Neural cell (in vitro differentiated cells): ENCODE data around the gene ANO8. TPM values are rescaled to one million over a fixed set of nuclear protein-coding genes. Genes with fewer than 3 reads are reported as not detected.
A peak's percentile ranks its signal among the peaks of the same experiment; 100 is the strongest.

Experiments
- H2AFZ ChIP-seq: fragments of 200-600, 300-800 bp; sonication (generic), shearing (Covaris generic); 2 replicates; pipeline ENCODE4 v1.6.0; 2014; ENCODE audit warnings: low read depth, mild to moderate bottlenecking, antibody characterized with exemption, low read length, moderate library complexity
- H3F3A ChIP-seq: fragments of 200-600 bp; shearing (Covaris generic); 2 replicates; pipeline ENCODE4 v1.6.1; 2016; ENCODE audit warnings: mild to moderate bottlenecking, moderate library complexity, mixed read lengths, antibody characterized with exemption, low read length; ENCODE audit not compliant: insufficient read depth, poor library complexity, severe bottlenecking
- H3K27ac ChIP-seq: fragments of 200-600, 300-800 bp; sonication (generic), shearing (Covaris generic); 2 replicates; pipeline ENCODE4 v1.5.1; 2014; ENCODE audit warnings: mild to moderate bottlenecking, low read length, moderate library complexity
- H3K27me3 ChIP-seq: fragments of 300-800, 200-600 bp; sonication (generic), shearing (Covaris generic); 2 replicates; pipeline ENCODE4 v1.6.0; 2014; ENCODE audit warnings: mild to moderate bottlenecking, low read depth, low read length, moderate library complexity; ENCODE audit not compliant: insufficient read depth
- H3K36me3 ChIP-seq: fragments of 300-800, 200-600 bp; sonication (generic), shearing (Covaris generic); 2 replicates; pipeline ENCODE4 v1.5.1; 2014; ENCODE audit warnings: mild to moderate bottlenecking, antibody characterized with exemption, low read length, moderate library complexity; ENCODE audit not compliant: insufficient read depth
- H3K4me2 ChIP-seq: fragments of 300-800, 200-600 bp; sonication (generic), shearing (Covaris generic); 2 replicates; pipeline ENCODE4 v1.6.0; 2014; ENCODE audit warnings: mild to moderate bottlenecking, low read length
- H3K4me3 ChIP-seq: fragments of 300-800, 200-600 bp; sonication (generic), shearing (Covaris generic); 2 replicates; pipeline ENCODE4 v1.5.1; 2014; ENCODE audit warnings: mild to moderate bottlenecking, low read length, moderate library complexity
- H3K79me2 ChIP-seq: fragments of 200-600 bp; shearing (Covaris generic); replicated peaks from 2 replicates; pipeline ENCODE4 v1.6.0; 2014; ENCODE audit warnings: mild to moderate bottlenecking, low read length, moderate library complexity; ENCODE audit not compliant: insufficient read depth
- H3K9ac ChIP-seq: fragments of 300-800, 200-600 bp; sonication (generic), shearing (Covaris generic); 2 replicates; pipeline ENCODE4 v1.6.1; 2016; ENCODE audit warnings: mild to moderate bottlenecking, low read length, mixed read lengths
- H3K9me2 ChIP-seq: fragments of 200-600 bp; shearing (Covaris generic); 2 replicates; pipeline ENCODE4 v1.6.1; 2016; ENCODE audit warnings: mild to moderate bottlenecking, low read length, mixed read lengths; ENCODE audit not compliant: insufficient read depth
- H3K9me3 ChIP-seq: fragments of 200-600, 300-800 bp; sonication (generic), shearing (Covaris generic); 2 replicates; pipeline ENCODE4 v1.6.1; 2016; ENCODE audit warnings: mild to moderate bottlenecking, mixed run types, low read length, moderate library complexity, mixed read lengths
- H4K20me1 ChIP-seq: fragments of 200-600 bp; shearing (Covaris generic); 2 replicates; pipeline ENCODE4 v1.6.1; 2016; ENCODE audit warnings: mild to moderate bottlenecking, mixed run types; ENCODE audit not compliant: insufficient read depth
- EP300 ChIP-seq: fragments of 450-650 bp; conservative IDR thresholded peaks from 2 replicates; pipeline ENCODE4 v1.6.1; 2014; ENCODE audit warnings: antibody characterized with exemption, mild to moderate bottlenecking, moderate library complexity; ENCODE audit not compliant: poor library complexity, severe bottlenecking
- EZH2 ChIP-seq: fragments of 200-600, 300-800 bp; shearing (Covaris generic), sonication (generic); IDR thresholded peaks from 2 replicates; pipeline ENCODE4 v1.6.1; 2014; ENCODE audit warnings: antibody characterized with exemption, low read length, borderline replicate concordance, mild to moderate bottlenecking; ENCODE audit not compliant: insufficient read depth, poor library complexity, severe bottlenecking
- MXI1 ChIP-seq: fragments of 450-650 bp; conservative IDR thresholded peaks from 2 replicates; pipeline ENCODE4 v1.6.1; 2014; ENCODE audit warnings: antibody characterized with exemption, mild to moderate bottlenecking; ENCODE audit not compliant: poor library complexity, severe bottlenecking
- POLR2AphosphoS5 ChIP-seq: IDR thresholded peaks from 2 replicates; pipeline ENCODE4 v1.6.1; 2012
- RAD21 ChIP-seq: fragments of 450-650 bp; conservative IDR thresholded peaks from 2 replicates; pipeline ENCODE4 v1.6.1; 2014; ENCODE audit warnings: antibody characterized with exemption, mild to moderate bottlenecking, moderate library complexity
- SMC3 ChIP-seq: fragments of 450-650 bp; conservative IDR thresholded peaks from 2 replicates; pipeline ENCODE4 v1.6.1; 2014; ENCODE audit warnings: antibody characterized with exemption, mild to moderate bottlenecking, moderate library complexity; ENCODE audit not compliant: poor library complexity
- TAF1 ChIP-seq: IDR thresholded peaks from 2 replicates; pipeline ENCODE4 v1.6.1; 2012; ENCODE audit warnings: low read depth
- polyA plus RNA-seq: library from polyadenylated mRNA; depleted of rRNA; stranded (reverse); fragments of >200 nt; gene quantifications from 2 replicates; pipeline ENCODE4 v1.2.3, GENCODE V29; 2014
- TF ChIP-seq, protein P1 (sequence below): fragments of 450-650 bp; IDR thresholded peaks from 2 replicates; pipeline ENCODE4 v1.5.1; 2014; ENCODE audit warnings: antibody characterized with exemption, mild to moderate bottlenecking, moderate library complexity; ENCODE audit not compliant: poor library complexity, severe bottlenecking
- TF ChIP-seq, protein P2 (sequence below): IDR thresholded peaks from 2 replicates; pipeline ENCODE4 v1.6.1; 2012; ENCODE audit warnings: borderline replicate concordance

The ANO8 gene
- polyA plus RNA-seq, 1 donor from 2014 or later: 51.3 TPM

DNA sequence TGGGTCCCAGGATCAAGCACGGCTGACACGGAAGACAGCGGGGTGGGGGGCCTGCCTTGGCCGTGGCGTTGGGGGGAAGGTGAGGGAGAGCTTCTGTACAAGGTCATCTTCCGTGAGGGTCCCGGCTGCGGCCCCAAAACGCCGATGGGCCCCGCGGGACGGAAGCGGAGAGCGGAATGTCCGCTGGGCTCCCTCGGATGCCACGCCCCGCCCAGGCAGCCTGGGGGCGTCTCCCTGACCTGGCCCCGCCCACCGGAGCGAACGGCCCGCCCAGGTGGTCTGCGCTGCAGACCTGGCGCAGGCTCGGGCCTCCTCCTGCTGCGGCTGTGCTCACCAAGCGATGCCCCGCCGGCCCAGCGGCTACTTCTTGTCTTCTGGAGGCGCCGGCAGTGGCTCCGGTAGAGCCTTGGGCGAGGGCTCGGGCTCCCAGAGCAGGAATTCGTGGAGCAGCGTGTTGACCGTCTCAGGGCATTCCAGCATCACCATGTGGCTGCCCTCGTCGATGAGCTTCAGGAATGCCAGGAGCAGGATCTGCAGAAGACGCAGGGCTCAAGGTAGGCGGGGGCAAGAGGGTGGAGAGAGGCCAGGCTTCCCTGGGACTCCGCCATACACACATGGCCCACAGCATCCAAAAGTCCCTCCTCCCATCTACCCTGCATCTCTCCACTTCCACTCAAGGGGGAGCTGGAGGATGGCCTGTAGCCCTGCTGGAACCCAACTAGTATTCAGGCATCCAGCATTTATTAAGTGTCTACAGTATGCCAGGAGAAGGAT lies 42.2 kb downstream of the ANO8 start:
- no peaks in the 10 kb centered on the region for H3K9me2 ChIP-seq
- no peak overlapping the region for H3K9ac ChIP-seq
- H3K9me3 ChIP-seq: no peaks in the 10 kb centered on the region
- H3F3A ChIP-seq: no peaks in the 10 kb centered on the region
- H4K20me1 ChIP-seq: no peaks in the 10 kb centered on the region
- no peak overlapping the region for H3K4me2 ChIP-seq
- no peak overlapping the region for H2AFZ ChIP-seq
- no peaks in the 10 kb centered on the region for H3K27me3 ChIP-seq
- H3K27ac ChIP-seq: no peak overlapping the region
- no peaks in the 10 kb centered on the region for H3K79me2 ChIP-seq
- TF ChIP-seq EP300: no peak
- TF ChIP-seq TAF1: no peak
- TF ChIP-seq, protein P1, sequence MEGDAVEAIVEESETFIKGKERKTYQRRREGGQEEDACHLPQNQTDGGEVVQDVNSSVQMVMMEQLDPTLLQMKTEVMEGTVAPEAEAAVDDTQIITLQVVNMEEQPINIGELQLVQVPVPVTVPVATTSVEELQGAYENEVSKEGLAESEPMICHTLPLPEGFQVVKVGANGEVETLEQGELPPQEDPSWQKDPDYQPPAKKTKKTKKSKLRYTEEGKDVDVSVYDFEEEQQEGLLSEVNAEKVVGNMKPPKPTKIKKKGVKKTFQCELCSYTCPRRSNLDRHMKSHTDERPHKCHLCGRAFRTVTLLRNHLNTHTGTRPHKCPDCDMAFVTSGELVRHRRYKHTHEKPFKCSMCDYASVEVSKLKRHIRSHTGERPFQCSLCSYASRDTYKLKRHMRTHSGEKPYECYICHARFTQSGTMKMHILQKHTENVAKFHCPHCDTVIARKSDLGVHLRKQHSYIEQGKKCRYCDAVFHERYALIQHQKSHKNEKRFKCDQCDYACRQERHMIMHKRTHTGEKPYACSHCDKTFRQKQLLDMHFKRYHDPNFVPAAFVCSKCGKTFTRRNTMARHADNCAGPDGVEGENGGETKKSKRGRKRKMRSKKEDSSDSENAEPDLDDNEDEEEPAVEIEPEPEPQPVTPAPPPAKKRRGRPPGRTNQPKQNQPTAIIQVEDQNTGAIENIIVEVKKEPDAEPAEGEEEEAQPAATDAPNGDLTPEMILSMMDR: peak; percentile 36
- TF ChIP-seq RAD21: peak; percentile 16
- TF ChIP-seq, protein P2, sequence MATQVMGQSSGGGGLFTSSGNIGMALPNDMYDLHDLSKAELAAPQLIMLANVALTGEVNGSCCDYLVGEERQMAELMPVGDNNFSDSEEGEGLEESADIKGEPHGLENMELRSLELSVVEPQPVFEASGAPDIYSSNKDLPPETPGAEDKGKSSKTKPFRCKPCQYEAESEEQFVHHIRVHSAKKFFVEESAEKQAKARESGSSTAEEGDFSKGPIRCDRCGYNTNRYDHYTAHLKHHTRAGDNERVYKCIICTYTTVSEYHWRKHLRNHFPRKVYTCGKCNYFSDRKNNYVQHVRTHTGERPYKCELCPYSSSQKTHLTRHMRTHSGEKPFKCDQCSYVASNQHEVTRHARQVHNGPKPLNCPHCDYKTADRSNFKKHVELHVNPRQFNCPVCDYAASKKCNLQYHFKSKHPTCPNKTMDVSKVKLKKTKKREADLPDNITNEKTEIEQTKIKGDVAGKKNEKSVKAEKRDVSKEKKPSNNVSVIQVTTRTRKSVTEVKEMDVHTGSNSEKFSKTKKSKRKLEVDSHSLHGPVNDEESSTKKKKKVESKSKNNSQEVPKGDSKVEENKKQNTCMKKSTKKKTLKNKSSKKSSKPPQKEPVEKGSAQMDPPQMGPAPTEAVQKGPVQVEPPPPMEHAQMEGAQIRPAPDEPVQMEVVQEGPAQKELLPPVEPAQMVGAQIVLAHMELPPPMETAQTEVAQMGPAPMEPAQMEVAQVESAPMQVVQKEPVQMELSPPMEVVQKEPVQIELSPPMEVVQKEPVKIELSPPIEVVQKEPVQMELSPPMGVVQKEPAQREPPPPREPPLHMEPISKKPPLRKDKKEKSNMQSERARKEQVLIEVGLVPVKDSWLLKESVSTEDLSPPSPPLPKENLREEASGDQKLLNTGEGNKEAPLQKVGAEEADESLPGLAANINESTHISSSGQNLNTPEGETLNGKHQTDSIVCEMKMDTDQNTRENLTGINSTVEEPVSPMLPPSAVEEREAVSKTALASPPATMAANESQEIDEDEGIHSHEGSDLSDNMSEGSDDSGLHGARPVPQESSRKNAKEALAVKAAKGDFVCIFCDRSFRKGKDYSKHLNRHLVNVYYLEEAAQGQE: no peak
- TF ChIP-seq MXI1: no peak
- TF ChIP-seq POLR2AphosphoS5: no peak
- no peak for TF ChIP-seq EZH2
- no peak for TF ChIP-seq SMC3
- H3K36me3 ChIP-seq: peaks cover 6% of the 10 kb centered on the region
- H3K4me3 ChIP-seq: no peak overlapping the region

DNA sequence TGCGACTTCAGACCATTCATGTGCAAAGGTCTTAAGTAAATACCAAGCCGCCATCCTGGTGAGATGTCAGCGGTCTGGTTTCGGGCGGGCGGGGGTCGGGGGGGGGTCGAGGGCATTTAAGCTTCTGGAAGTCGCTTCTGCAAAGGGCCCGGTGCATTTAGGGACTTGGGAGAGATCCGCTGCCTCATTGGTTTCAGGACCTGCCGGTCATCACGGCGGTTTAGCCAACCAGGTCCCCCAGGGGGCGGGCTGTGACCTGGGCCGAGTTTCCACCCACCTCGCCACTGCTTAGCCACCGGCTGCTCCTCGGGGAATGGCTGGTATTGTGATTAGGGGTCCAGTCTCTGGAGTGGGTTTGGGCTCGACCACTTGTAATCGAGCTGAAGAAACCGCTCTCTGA lies 45.2 kb downstream of the ANO8 start:
- H3K79me2 ChIP-seq: no peaks in the 10 kb centered on the region
- H3K4me2 ChIP-seq: no peak overlapping the region
- H3K27me3 ChIP-seq: no peaks in the 10 kb centered on the region
- TF ChIP-seq, protein P1: no peak
- TF ChIP-seq TAF1 (no peak), RAD21 (no peak), EP300 (no peak), MXI1 (no peak), POLR2AphosphoS5 (no peak)
- TF ChIP-seq, protein P2: no peak
- H3K36me3 ChIP-seq: peaks cover 5% of the 10 kb centered on the region
- H3K9ac ChIP-seq: no peak overlapping the region
- no peak overlapping the region for H2AFZ ChIP-seq
- no peaks in the 10 kb centered on the region for H4K20me1 ChIP-seq
- H3F3A ChIP-seq: no peaks in the 10 kb centered on the region
- H3K27ac ChIP-seq: no peak overlapping the region
- H3K9me2 ChIP-seq: no peaks in the 10 kb centered on the region
- no peaks in the 10 kb centered on the region for H3K9me3 ChIP-seq
- no peak overlapping the region for H3K4me3 ChIP-seq
